HG03521 (cell line): Measurements from ENCODE around the gene NOXA1.
"Not testable (repeated sequence)": the region's sequence is repeated elsewhere in the genome, so short reads cannot be mapped to it uniquely, and the experiment has no call there.

Experiments
- ATAC-seq: cut with Tn5 transposase; IDR thresholded peaks from one replicate; pipeline ENCODE4 v1.9.1; 2021; ENCODE audit warnings: mild to moderate bottlenecking, moderate library complexity; ENCODE audit not compliant: unreplicated experiment

The NOXA1 gene

DNA sequence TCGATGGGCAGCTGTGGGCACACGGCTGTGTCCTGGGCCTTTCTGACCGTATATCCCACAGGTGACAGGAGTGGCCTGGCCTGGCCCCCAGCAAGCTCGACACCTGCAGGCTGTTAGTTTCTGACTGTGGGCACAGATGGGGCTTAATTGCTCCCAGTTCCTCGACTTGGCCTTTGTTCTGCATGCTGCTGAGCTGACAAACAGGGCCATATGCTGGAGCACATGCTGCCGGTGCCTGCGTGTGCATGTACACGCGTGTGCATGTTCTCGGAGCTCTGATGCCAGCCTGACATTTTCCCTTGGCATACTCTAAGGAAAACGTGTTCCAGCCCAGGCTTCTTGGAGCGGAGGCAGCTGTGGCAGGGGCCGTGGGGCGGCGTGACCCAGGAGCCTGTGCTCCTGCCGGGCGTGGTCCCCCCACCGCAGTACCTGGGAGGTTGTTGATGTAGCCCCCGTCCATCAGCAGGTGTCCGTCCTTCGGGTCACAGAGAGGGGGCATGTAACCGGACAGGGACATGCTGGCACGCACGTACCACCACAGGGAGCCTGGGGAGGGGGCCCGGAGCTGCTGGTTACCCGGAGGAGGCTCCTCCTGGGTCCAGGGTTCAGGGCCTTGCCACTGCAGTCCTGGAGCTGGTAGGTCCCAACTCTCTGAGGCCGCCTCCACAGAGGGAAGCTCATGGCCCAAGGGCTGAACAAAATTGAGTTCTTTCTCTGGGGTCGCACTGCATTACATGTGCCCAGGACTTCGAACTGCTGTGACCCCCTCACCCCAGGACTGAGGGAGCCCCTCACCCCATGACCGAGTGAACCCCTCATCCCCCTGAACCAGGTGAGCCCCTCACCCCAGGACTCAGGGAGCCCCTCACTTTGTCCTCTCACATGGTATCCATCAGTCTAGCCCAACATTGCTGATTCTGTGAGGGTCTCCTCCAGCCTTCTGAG is 40.1 kb downstream of the NOXA1 start:
- no peak for ATAC-seq

DNA sequence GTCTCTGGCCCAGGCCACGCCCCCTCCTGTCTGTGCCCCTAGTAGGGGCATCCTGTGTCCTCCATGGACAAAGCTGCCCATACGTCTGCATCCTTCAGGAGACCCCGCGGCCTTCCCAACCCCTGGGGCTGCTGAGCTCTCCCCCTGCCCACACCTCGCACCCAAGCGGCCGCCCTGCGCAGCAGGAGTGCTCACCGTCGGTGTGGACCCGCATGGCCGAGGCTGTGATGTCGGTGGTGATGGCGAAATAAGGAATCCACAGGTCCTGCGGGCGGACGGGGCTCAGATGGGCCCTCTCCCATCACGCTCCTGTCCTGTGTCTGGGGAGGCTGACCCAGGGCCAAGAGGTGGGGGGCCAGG is 40.7 kb downstream of the NOXA1 start:
- ATAC-seq: no peak

DNA sequence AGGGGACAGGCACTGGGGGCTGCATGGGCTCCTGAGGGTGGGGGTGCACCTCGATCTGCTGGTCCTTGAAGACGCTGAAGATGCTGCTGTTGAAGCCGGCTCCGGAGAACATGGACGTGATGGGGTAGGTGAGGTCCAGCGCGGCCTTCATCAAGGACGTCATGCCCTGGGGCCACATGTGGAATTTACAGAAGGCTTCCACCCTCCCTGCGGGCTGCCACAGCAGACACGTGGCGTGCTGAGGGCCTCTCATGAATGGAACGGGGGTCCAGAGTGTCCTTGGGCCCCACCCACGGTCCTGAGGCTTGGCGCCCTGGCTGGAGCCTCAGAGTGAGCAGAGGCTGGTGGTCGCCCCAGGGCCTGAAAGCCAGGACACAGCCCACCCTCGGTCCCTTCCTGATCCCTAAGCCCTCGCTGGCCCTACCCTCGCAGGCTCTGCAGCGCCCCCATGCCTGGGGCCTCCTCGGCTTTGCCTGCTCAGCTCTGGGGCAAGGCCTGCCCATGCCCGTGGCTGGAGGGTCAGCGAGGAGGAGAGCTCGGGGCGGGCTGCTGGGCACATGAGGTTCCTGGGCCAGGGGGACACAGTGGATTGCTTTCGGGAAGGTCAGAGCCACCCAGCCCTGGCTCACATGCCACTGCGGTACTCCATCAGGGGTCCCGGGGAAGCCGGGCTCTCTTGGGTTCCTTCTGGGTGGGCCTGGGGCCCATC is 41.3 kb downstream of the NOXA1 start:
- ATAC-seq: no peak

DNA sequence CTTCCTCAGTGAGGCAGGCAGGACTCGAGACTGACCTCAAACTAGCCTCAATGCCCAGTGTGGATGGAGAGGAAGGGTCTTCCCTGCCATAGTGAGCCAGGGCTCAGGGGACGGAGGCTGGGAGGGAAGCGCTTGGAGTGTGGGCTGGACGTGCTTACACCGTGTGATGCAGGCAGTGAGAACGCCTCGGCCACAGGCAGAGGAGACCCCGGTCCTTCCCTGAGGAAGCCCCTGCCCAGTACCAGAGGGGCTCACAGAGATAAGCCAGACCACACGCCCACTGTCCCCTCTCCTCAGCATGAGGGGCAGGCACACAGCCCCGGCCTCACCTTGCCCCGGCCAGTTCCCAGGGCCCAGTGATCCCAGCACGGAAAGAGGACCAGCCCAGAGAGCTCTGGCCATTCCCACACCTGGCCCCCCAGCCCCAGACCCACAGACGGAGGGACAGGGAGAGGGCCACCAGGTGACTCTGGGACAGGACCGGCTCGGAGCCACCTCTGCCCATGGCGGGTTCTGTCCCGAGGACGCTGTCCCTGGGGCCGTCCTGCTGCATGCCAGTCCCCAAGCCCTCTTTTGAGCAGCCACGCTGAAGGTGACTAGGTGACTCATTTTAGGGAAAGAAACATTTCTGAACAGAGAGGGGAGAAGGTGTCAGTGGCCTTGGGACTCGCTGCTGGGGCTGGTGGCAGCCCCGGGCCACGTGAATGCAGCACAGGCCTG is 42.0 kb downstream of the NOXA1 start:
- no peak for ATAC-seq

DNA sequence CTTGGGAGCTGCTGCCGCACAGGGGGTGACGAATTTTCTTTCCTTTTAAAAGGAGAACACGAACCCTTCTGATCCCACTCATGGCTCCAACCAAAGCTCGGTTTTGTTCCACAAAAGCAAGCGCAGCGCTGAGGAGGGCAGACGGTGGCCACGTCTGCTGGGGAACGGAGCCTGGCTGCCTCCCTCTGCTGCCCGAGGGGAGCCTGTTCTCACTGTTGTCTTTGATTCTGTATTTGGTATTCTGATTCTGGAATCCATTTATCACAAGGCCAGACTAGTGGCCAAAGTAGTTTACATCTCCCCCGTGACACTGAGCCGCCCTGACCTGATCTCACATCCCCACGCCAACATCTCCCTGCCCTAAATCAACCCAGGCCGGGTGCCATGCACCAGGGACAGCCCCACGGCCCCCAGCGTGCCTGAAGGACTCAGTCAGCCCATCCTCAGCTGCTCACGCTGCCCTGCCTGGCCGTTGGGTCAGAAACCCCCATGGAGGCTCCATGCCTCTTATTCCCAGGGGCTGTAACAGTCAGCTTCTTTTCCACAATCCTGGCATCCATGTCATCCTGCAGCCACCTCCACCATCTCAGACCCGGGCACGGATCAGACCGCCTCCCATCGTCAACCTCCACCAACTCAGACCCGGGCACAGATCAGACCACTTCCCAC is 42.7 kb downstream of the NOXA1 start:
- no peak for ATAC-seq

DNA sequence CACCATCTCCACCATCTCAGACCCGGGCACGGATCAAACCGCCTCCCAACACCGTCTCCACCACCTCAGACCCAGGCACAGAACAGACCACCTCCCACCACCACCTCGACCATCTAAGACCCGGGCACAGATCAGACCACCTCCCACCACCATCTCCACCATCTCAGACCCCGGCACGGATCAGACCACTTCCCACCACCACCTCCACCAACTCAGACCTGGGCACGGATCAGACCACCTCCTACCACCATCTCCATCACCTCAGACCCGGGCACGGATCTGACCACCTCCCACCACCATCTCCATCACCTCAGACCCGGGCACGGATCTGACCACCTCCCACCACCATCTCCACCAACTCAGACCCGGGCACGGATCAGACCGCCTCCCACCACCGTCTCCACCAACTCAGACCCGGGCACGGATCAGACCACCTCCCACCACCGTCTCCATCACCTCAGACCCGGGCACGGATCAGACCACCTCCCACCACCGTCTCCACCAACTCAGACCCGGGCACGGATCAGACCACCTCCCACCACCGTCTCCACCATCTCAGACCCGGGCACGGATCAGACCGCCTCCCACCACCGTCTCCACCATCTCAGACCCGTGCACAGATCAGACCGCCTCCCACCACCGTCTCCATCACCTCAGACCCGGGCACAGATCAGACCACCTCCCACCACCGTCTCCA is 43.3 kb downstream of the NOXA1 start:
- ATAC-seq: not testable (repeated sequence)

DNA sequence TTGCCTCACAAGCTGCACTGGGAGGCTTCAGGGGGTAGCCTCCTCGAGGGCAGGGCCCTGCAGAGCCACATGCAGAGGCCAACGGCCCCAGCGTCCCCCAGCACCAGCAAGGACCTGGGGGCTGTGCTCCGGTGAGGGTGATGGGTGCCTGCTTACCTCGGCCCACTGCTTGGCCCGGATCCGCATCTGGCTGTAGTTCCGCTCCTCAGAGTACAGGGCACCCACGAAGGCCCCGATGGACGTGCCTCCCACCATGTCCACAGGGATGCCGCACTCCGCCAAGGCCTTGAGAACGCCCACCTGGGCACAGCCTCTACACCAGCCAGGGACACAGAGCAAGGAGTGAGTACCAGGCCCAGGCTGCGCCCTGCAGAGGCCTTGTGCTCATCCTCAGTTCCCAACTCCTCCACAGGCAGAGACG is 44.0 kb downstream of the NOXA1 start:
- no peak for ATAC-seq

DNA sequence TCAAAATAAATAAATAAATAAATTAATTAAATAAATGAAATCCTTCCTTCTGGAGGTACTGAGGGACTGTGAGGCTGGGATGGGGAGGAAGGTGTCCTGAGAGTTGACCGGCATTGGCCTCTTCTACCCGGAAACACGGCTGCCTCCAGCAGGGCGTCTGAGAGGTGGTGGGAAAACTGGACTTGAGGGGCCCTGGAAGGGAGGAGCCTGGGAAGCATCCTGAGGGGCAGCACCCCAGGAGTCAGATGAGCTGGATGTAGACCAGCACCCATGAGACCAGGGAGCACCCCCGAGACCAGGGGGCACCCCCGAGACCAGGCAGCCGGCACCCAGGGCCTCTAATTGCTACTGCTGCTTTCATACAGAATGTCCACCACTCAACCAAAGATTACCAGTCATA is 44.7 kb downstream of the NOXA1 start:
- ATAC-seq: no peak

DNA sequence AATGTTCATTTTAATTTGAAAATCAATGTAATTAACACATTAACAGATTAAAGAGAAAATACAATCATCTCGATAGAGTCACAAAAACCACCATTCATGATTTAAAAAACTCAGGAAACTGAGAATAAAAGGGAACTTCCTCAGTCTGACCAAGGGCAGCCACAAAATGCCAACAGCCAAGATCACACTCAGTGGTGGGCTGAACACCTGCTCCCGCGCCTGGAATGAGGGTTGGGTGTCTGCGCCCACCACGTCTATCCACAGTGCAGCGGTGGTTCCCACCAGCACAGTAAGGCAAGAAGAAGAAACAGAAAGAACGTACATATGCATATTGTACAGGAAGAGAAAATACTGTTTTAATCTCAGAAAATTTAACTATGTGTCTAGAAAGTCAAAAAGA is 47.6 kb downstream of the NOXA1 start:
- no peak for ATAC-seq

DNA sequence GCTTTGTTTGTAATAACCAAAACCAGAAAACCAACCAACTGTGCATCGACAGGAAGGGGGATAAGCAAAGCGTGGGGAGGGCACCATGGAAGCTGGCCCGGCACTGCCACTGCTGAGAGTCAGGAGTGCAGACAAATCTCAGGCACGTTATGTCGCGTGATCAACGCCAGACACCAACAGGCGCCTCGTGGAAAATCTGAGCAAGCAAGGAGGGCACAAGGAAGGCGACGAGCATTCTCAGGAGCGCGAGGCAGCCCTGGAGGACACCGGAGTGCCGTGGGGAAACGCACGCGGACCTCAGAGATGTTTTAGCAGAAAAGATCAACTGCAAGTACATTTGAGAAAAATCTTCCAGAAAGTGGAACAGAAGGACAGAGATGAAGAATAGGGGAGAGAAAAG is 51.1 kb downstream of the NOXA1 start:
- no peak for ATAC-seq

DNA sequence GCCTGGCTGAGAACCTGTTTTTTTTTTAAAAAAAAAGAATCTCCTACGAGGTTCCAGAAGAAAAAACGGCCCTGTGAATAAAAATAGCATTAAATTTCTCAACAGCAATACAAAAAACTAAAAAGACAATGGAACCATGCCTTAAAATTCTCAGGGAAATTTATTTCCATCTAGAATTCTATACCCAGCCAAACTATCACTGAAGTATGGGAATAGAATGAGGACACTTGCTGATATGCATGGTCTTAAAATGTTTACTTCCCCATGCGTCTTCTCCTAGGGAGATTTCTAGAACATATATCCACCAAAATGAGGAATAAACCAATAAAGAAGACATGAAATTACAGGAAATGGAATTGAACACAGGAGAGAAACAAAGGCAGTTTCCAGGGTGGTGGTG is 52.5 kb downstream of the NOXA1 start:
- no peak for ATAC-seq

DNA sequence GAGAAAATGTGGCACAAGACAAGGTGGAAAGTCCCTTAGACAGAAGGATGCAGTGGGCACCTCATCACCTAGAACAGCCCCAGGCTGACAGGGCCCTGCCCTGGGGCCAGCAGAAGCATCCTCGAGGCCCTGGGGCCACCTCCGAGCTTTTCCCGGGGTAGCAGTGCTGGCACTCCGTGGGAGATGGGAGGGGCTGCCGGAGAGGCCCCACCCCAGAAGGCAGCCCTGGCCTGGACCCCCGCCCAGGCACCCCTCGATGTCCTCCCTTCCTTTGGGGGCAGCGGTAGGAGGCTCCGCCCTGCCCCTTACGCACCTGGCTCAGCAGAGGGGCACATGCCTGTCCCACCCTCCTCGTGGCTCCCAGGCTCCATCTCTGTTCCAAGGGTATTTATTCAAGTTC is 53.7 kb downstream of the NOXA1 start:
- ATAC-seq: no peak

DNA sequence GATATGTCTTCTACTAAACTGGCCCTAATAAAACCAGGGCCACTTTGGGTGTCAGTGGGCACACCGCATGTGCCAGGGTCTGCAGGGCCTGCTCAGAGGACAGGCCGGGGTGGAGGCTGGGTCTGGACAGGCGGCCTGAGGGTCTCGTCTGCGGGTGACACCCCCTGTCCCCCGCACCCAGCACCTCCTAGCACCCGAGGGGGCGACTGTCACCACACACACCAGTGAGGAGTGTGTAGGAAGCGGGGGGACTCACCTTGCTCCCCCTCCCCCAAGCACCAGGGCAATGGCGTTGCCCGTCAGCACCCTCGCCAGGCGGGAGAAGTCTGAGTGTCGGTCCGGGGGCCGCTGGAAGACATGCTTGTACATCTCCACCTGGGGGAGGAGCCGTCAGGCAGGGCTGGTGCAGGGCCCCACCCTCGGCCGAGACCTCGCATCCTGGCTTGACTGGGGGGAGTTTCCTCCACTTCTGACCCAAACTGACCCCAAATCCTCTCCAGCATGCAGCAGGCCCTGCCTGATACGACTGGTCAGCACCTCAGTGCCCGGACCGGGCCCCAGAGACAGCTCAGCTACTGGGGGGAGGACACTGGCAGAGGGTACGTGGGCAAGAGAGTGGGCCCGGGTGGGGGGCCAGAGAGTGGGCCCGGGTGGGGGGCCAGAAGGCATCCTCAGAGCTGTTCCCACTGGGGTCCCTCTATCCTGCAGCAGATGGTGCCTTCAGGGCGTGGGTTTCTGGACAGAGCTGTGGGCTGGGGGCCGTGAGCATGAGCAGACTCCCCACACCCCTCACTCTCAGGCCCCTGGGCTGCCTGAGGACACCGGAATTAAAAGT is 54.8 kb downstream of the NOXA1 start:
- no peak for ATAC-seq

DNA sequence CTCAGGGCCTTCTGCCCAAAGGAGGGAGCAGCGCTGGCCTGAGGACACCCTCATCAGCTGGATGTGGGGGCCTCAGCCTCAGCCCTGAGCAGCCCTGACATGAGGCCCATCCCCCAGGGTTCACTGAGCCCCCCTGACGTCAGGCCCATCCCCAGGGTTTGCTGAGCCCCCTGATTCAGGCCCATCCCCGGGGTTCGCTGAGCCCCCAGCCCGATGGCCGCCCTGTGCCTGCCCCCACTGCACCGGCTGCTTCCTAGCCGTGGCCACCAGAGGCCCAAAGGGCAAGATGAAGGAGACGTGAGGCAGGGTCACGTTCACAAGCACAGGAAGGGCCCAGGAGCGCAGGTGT is 55.4 kb downstream of the NOXA1 start:
- no peak for ATAC-seq

DNA sequence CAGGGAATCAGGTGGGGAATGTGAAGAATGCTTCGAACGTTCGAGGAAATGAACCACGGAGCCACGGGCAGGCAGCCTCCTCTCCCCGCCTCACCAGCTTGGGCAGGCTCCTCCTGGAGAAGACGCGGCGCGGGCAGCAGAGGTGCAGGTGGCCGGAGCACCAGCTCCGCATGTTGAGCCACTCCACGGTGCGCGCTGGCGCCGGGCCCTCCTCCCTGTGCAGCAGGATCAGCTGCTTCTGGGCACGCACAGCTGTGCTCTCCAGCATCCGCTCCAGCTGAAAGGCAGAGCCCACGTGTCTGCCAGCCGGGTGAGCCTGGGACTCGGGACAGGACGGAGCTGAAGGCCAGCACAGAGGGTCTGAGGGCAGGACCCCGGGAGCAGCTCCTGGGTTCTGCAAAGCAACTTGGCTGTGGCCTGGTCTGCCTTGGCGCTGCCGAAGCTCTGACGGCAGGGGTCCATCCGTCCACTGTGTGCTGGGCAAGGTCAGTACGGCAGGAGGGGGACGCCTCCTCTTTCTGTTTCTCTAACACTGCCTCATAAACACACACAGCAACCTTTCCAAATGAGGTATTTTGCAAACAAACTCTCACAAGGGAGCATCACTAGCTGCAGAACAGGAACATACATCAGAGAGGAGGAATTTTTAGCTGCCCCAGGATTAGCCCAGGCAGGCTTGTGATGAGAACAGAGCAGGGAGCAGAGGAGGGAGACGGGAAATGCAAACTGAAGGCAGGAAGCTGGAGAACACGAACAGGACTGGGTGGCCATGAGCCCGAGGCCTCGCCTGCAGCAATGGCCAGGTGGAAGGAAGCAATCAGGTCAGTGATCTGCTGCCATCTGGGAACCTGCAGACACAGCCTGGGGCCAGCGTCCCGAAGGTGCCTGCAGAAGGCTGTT is 56.0 kb downstream of the NOXA1 start:
- no peak for ATAC-seq

DNA sequence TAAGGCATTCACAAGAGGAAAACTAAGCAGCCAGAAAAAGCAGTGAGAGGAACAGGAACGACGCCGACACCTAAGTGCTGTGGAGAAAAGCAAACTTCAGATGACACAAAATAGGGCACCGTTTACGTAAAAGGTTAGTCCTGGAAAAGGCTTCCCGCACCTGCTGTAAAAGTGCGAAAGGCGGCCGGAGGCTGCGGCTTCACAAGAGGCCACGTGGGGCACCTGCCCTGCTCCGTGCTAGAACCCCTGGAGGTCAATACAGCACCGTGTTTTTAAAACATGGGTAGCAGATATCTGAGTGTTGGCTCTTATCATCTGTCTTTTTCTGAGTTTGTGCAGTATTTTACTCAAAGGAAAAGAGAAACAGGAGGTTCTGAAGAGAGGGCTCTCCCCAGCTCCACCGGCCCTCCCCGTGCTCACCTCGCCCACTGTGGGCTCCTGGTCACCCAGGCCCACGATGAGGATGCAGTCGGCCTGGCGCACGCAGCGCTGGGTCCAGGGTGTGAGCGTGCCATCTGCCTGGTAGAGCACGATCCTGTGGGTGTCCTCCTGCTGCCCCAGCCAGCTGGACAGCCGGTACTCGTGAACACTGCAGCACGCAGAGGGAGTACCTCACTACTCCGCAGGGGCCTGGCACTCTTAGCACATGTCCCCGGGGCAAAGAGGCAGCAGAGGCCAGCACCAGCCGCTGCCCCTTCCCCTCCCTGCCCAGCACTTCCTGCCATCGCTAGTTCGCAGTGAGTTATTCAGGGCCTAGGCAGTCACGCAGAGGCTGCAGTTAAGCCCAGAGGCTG is 56.9 kb downstream of the NOXA1 start:
- no peak for ATAC-seq

DNA sequence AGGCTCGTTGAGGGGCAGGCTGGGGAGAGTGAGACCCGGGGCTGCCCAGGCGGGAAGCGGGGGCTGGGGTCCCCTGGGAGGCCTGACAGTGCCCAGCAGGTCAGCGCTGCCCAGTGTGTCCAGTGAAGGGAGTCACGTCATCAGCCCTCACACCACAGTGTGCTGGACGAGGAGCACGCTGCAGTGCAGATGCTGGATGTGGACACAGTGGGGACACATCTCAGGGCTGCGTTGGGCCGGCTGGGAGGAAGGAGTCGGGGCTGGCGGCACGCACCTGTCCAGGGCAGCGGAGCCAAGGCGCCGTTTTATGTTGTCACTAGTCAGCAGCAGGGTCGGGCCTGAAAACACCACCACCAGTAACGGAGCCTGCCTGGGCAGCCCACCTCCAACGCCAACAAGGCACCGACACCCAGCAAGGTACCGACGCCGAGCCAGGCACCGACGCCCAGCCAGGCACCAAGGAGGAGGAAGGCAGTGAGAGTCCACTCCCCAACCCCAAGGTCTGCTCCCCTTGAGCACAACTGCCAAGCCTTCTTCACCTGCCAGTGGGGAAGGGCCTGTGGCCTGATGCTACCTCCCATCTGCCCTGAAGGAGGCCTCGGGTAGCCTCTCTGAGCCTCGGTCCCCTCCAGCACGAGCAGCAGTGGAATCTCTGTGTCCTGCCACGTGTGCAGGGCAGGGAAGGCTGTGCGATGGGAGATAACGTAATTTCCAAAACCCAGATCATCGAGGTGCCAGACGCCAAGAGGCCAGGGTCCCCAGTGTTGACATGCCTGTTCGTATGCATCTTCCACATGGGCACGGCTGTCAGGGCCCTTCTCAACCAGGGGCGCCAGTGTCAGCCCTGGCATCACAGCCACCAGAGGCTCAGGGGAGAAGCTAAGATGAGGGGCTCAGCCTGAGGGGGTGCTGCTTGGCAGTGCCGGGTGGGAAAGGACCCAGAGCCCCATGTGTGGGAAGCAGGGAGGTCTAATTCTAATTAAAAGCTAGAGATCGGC is 57.8 kb downstream of the NOXA1 start:
- no peak for ATAC-seq
